ENCODE data around the gene MGP. TPM values are rescaled to one million over a fixed set of nuclear protein-coding genes. Genes with fewer than 3 reads are reported as not detected.

Gene MGP
- total and polyA plus RNA-seq, 2 of the 4 experiments (the other 2 are of a cell fraction) = 1.4 to 2.7 TPM

DNA sequence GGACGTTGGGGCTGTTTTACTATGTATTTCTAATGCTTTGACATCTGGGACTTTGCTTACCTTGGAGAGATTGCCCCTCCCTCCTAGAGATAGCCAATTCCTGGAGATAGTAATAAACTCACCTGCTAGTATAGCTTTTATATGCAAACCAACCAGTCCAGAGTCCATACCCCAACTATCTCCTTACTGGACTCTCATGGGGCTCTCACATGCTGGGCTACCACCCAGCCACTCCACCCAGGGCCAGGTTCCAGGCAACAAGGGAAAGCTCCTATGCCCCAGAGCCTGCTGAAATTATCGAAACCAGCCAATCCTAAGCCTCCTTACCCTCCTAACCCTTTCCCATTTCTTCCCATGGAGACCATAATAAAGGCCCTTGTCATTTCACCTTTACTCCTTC lies 25.5 kb upstream of the MGP start:
- Histone ChIP-seq H2BK120ac (ENCODE audit: low read depth, low read length) (no peak overlapping the region), H2BK15ac (ENCODE audit: low read depth, low read length) (no peak overlapping the region), H3K27ac (ENCODE audit: insufficient read depth, low read length) (no peak overlapping the region), H3K9me1 (ENCODE audit: insufficient read depth, low read length) (no peaks in the 10 kb centered on the region), H2BK20ac (ENCODE audit: low read depth, low read length) (no peak overlapping the region), H2BK5ac (ENCODE audit: low read depth, low read length, poor library complexity, severe bottlenecking) (no peak overlapping the region), H3K27me3 (ENCODE audit: control insufficient read depth, insufficient read depth, low read length) (no peaks in the 10 kb centered on the region; the same call in 1 of the 2 replicates), H3K4me3 (ENCODE audit: insufficient read depth, low read depth, low read length) (no peak overlapping the region), H4K20me1 (ENCODE audit: insufficient read depth, low read length) (no peaks in the 10 kb centered on the region), H4K91ac (ENCODE audit: insufficient read depth, low read depth, low read length) (no peak overlapping the region), H3K18ac (ENCODE audit: low read depth, low read length) (no peak overlapping the region), H3K9me3 (ENCODE audit: control insufficient read depth, insufficient read depth, low read length) (no peaks in the 10 kb centered on the region), H3K4ac (ENCODE audit: low read depth, low read length) (no peak overlapping the region), H2AK9ac (replicated peaks; ENCODE audit: low read depth, low read length, poor library complexity) (no peak overlapping the region), H3K56ac (ENCODE audit: extremely low read depth, insufficient read depth, low read length) (no peak overlapping the region), H3K4me1 (ENCODE audit: control insufficient read depth, insufficient read depth, low read length) (peaks cover 1% of the 10 kb centered on the region; the same call in 1 of the 2 replicates), H3K23ac (ENCODE audit: low read depth, low read length) (no peak overlapping the region), H2AK5ac (ENCODE audit: low read depth, low read length) (no peak overlapping the region), H3K14ac (replicated peaks; ENCODE audit: low read depth, low read length) (no peak overlapping the region), H3K4me2 (ENCODE audit: low read depth, low read length) (no peak overlapping the region), H2AFZ (replicated peaks; ENCODE audit: low read length, poor library complexity) (no peak overlapping the region), H3K9ac (ENCODE audit: low read depth, low read length) (no peak overlapping the region), H4K5ac (ENCODE audit: low read depth, low read length) (no peak overlapping the region), H3K79me1 (ENCODE audit: low read depth in 1 of 2, low read length in 2 of 2) (no peaks in the 10 kb centered on the region), H4K8ac (ENCODE audit: low read depth in 2 of 2, low read length in 2 of 2) (no peak overlapping the region), H3K36me3 (ENCODE audit: control insufficient read depth, insufficient read depth, low read length) (no peaks in the 10 kb centered on the region)
- no peak for DNase-seq
- WGBS, 2 experiments (ENCODE audit: extremely low coverage in 2 of 2, insufficient read length in 1 of 2) = no CpG with 5 or more reads among the region's 2 CpGs
- no peak for ATAC-seq (ENCODE audit: low read depth)
- dilution Hi-C loops (cut with HindIII; ENCODE audit: low sequenced_read_pairs, unreplicated experiment) = no loop called here
- TF ChIP-seq BHLHE40 (IDR thresholded peaks at IDR 0.05; ENCODE audit: low read depth, low read length) (no peak), CEBPB (IDR thresholded peaks at IDR 0.05; ENCODE audit: low read depth, low read length) (no peak), NFE2L2 (IDR thresholded peaks at IDR 0.05; ENCODE audit: low read depth, low read length) (no peak), MAZ (IDR thresholded peaks at IDR 0.05; ENCODE audit: borderline replicate concordance, low read depth, low read length) (no peak), MXI1 (IDR thresholded peaks at IDR 0.05; ENCODE audit: borderline replicate concordance, low read depth, low read length) (no peak), RFX5 (IDR thresholded peaks at IDR 0.05; ENCODE audit: low read depth, low read length) (no peak)
- intact Hi-C loops (cut with micrococcal nuclease) = no loop called here
- POLR2A ChIA-PET (ENCODE audit: unreplicated experiment) = no interaction called here
- CTCF ChIA-PET = no interaction called here
- BruUV-seq (replicated peaks) = no TSS peak
- in situ Hi-C loops (cut with MboI; ENCODE audit: low sequenced_read_pairs) = no loop called here

Measured in IMR-90 (cell line).